Hematopoietic multipotent progenitor cell treated with erythropoietin and hydrocortisone succinate and interleukin-3 and kit ligand, for 6 days (in vitro differentiated cells): Measurements from ENCODE around the gene CGNL1.

Experiments used
- DNase-seq: peaks from one replicate; pipeline ENCODE4 v3.0.0-alpha.2; 2015

Gene CGNL1

DNA sequence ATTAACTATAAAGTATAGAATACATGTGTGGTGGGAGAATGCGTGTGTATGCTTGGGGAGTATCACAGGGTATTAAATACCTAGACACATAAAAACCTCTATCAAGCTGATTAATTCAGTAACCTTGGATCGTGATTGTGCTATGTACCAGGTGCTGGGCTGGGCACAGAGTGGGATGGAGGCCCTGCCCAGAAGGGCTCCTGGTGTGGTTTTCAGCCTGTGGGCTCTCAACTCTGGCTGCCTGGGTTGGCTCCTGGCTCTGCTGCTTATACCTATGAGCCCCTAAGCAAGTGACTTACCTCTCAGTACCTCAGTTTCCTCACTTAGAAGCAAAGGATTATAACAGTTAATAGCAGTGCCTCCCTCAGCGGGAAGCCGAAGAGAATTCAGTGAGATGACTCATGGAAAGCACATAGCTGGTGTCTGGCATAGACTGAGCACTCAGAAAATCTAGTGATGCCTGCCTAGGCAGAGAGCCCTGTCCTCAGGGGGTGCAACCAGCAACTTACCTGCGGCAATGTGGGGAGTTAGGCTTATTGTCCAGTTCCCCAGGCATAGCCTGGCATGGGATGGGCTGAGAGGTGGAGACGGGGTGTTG, 124.8 kb downstream of the CGNL1 start:
- no peak for DNase-seq

DNA sequence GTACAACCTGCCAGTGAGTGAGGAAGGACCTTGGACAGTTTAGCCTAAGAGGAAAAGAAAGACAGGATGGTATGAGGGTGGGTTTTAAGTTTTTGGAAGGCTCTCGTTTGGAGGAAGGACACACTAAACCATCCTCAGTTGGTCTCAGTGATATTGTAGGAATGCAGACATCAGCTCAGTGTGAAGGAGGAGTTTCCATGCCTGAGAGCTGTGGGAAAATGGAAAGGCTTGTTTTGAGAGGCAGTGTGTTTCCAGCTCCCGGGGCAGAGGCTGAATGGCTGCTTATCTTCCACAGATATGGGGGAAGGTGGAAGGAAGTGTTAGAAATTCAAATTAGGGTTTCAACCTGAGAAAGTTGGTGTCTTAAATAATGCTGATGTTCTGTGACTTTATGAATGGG, 125.8 kb downstream of the CGNL1 start:
- DNase-seq, result no peak

DNA sequence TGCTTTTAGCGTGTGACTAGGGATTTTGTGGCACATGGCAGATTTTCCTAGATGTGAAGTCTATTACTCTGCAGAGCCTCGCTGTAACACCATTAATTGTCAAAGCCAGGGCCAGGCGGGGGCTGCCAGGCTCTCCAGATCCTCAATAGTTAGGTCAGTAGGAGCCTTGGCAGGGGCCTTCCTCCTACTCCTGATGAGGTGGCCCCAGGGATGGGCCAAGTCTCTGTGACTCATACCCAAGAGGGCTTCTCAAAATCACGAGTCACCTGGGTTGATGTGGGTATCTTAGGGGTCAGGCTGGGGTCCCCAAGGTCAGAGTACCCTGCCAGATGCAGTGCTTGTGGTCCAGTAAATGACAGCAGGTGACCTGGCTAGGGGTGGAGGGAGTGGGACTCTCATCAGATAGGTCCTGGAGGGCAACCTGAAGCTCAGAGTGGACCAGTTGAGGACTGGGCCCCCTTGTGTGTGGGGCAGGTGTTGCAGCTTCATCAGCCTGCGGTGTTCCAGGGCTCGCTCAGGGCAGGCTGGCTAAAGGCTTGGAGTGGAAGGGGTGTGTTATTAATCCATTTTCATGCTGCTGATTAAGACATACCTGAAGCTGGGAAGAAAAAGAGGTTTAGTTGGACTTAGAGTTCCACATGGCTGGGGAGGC, 126.9 kb downstream of the CGNL1 start:
- peak; percentile 39 for DNase-seq

DNA sequence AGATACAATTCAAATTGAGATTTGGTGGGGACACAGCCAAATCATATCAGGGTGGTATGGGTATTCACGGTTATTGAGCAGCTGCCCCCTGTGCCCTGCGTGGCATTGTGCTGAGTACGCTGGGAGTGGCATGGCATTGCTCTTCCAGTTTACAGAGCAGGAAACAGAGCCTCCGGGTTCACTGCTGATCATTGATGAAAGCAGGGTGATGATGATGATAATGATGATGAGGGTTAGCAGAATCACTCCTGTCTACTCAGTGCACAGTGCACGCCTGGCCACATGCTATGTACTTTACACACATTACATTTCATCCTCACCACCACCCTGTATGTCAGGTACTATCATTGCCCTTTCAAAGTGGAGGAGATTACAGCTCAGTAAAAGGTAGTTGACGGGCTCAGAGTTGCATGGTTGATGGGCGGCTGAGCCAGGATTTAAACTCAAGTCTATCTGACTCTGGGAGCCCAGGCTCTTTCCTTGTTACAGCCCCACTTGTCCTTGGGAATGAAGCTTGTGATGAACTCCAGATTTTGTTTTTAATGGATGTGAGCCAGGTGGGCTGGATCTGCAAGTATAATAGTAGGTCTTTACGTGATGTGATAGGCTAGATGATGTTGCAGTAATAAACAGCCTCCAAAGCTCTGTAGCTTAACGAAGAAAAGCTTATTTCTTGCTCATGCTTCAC, 127.8 kb downstream of the CGNL1 start:
- DNase-seq, result no peak

DNA sequence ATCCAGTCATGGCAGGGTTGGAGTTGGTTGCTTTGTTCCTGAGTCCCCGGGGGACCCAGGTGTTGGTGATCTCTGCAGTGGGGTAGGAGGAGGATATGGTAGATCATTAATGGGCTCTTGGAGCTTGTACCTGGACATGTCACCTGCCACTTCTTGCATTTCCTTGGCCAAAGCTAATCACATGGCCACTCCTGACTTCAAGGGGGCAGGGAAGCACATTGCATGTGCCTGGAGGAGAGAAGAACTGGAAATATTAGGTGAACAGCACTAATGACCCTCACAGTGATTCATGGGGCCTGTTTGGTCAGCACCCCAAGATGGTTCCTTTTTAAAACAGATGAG, 128.3 kb downstream of the CGNL1 start:
- no peak for DNase-seq

DNA sequence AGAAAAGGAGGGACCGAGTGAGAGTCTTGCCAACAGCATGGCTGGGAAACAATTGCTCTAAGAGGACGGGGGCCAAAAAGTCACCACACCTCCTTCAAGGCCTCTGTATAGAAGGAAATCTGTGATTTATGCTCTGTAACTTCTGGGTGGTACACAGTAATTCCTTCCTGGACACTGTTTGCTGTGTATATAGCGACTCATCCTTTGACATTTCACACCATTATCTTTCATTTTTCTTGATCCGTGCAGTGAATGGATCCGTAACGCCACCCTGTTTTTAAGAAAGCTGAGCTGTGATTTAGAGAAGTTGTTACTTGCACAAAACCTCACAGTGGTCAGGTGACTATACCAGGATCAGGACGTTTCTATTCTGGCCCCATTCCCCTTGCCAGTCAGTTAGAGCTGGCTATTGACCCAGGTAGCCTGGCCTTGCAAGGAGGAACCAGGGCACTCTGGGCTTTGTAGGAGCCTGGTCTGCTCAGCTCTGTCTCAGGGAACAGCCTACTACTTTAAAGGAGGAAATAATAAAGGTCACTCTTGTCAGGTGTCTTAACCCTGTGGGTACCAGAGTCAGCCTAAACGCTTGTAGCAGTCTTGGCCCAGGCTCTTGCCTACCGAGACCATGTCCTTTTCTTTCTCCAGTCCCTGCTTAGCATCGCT, 128.9 kb downstream of the CGNL1 start:
- DNase-seq, result no peak

DNA sequence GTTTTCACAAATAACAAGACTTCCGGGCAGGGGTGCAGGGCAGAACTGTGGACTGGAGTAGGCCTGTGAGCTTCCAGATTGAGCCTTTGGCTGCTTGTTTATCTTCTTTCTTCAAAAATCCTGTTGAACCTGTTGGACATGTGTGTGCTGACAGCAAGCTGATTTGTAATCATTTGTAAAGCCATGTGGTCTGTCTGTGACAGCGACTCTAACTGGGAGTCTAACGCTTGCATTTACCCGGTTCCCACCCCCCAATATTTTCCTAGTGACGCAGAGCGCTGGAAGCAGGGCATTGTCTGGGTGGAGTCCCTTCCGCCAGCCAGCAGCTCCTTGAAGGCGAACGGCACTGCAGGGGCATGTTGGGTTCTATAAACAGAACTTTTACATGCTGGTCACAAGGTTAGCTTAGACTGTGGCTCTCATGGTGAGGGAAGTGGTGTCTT, 129.7 kb downstream of the CGNL1 start:
- DNase-seq, result no peak

DNA sequence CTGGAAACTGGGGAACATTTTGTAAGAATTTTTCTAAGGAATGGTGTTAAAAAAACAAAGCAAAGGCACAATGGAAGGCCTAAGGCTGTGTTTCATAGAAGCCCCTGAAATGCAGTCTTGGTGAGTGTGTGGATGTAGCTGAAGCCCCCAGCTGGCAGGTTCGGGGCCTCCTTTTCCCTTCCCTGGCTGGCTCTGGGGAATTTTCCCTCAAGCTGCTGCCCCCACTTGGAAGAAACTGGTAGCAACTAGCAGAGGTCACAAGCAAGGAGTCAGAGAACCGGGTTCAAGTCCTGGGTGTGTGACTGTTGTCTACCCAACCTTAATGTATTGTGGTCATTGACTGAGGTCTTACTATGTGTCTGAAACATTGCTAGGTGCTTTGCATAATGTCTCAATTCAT, 130.1 kb downstream of the CGNL1 start:
- DNase-seq, result no peak

DNA sequence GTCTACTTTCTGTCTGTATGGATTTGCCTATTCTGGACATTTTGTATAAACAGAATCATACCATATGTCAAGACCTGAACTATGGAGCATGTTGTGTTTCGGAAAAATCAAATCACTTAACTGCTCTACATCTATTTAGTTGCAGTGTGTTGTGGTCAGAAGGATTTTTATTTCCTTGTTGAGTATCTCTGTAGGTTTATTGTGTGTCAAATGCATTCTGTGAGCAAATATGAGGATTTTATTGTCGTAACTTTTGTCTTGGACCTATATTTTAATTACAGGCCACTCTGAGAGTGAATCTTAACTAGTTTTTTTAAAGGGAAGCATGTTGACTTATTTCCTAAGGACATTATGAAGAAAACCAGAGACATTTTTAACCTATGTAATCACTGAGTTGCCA, 130.8 kb downstream of the CGNL1 start:
- no peak for DNase-seq

DNA sequence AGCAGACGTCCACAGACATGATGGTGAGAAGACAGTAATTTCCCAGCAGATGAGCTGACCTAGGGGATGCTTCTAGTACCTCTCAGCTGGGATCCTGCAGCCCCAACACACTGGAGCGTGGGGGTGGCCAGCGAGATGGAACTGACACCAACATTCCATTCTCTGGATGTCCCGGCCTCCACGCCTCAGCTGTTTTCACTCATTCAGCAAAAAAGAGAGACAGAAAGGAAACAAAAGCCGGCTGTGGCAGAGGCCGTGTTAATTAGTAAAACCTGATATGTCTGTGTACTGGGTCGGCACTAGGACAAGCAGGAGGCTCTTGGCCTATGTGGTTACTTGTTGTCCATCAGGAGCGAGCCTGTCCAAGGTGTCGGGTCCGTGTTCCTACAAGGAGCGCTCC, 132.8 kb downstream of the CGNL1 start:
- no peak for DNase-seq

DNA sequence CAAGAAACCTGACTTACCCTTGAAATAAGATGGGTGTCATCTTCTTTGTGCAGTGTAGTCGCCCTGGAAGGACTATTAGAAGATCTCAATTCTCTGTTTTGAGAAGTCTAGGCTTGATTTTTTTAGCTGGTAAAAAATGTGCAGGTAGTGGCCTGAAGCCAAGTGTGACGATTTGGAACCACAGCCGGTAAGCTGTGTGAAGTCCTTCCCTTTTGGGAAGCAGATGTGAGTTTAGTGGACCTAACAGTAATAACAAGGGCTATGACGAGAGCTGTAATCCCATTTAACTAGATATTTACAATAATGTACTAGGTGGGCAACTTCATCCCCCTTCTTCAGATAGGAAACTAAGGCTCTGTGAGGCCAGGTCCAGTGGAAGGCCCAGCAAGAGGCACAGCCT, 133.7 kb downstream of the CGNL1 start:
- DNase-seq, result no peak

DNA sequence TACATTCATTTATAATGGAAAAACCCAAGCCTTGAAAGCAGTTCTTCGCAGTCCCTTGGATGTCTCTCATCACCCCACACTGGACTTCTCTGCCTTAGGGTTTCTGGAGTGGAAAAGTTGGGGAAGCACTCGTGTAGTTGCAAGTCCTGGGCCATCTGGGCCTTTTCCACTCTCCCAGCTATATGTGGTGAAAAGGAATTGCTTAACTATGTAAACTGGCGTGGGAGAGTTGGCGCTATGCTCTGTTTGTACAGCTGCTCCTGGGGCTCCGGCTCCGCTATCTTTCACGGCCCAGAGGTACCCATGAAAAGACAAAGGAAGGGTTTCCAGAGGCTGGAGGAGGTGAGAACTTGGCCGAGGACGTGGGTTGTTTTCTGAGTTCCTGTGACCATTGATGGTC, 134.3 kb downstream of the CGNL1 start:
- no peak for DNase-seq

DNA sequence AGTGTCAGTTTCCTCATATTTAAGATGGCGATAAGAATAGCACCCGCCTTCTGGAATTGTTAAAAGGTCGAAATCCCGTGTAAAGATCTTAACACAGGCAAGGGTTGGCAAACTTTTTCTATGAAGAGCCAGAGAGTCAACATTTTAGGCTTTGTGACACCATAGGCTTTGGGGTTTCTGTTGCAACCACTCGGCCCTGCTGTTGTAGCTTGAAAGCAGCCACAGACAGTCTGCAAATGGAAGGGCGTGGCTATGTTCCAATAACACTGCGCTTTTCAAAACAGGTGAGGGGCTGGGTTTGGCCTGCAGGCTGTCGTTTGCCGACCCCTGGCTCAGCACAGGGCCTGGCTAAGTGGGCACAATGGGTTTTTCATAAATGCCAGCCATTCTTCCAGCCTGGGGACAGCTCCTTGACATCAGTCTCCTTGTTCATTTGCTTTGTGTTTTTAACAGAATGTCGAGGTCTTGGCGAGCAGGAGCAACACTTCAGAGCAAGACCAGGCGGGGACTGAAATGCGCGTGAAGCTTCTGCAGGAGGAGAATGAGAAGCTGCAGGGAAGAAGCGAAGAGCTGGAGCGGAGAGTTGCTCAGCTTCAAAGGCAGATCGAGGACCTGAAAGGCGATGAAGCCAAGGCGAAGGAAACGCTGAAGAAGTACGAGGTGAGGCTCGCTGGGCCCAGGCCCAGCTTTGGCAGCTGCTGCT, 140.2 kb downstream of the CGNL1 start:
- DNase-seq, result no peak

DNA sequence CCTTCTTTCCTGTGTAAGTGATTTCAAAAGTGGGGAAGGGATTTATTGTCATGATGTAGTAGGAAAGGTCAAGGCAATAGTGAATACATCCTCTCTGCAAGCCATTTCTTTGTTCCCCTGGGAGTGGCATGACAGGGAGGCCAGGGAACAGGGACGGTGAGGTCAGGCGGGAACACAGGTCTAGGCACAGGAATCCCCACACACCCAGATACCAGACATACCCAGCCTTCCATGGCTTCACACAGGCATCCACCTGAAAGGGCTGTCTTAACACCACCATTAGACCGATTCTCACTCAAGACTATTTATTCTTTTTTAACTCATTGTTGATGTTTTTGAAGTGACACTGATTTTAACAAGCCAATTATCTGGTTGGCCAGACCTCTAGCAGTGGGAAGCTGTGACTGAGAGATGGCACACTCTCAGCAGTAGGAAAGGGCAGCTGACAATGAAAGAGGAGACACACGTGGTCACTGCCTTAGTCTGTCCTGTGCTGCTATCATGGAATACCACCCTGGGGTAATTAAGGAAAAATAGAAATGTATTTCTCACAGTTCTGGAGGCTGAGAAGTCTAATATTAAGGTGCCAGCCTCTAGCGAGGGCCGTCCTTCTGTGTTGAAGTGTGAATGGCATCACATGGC, 140.8 kb downstream of the CGNL1 start:
- DNase-seq, result no peak

DNA sequence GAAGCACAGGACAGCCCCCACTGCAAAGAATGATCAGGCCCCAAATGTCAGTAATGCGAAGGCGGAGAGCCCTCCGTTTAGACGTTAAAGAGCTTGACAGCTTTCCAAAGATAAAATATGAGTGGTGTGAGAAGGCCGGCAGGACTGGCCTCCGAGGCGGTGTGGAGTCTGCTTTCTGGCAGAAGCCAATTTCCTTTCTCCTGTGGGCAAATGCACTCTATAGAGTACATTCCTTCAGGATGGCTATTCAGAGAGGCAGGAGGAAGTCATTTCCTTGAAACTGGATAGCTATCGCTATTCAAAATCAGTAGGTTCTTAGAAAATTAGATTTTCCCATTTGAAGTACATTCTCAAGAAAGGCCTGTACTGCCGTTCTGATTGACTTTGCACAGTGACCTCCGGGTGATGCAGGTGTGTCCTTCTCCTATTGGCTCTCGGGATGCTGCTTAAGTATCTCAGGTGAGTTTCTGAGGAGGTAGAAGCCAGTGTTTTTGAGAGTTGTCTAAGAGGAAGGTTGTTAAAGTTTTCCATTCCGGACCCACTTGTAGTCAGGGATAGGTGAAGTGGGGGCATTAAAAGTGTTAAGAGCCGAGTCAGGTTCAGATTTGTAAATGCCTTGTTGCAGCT, 142.6 kb downstream of the CGNL1 start:
- DNase-seq, result no peak

DNA sequence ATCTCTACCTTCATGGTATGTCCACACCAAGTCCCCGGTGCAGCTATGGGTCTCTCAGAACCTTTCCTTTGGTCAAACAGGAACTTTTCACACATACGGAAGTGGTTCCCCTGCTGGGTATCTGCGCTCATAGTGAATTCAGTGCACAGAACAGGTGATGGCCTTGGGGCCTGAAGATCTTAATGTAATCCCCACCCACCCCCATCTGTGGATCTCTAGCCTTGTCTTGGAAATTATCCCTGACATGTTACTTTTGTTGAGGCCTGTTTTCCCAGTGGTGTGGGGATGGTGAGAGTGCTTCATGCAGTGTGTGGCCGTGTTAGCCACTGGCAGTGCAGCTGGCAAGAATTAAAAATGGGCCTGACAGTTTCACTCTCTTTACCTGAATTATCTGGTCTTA, 143.5 kb downstream of the CGNL1 start:
- DNase-seq, result no peak

DNA sequence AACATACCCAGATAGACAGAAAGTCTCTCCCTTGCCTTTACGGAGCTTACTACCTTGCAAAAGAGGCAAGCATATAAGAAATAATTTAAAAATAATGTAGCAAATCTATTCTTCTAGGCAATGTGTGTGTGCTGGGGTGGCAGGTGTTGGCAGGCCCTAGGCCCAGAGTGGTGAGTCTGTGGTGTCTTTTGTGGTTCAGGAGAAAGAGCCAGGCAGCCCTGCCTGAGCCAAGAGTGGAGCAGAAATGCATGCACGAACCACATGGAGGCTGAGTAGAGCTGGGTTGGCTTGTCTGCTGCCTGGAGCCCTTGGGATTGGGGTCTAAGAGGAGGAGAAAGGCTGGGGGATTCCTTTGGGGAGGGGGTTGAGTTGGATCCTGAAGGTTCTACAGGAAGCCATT, 145.2 kb downstream of the CGNL1 start:
- DNase-seq, result no peak

DNA sequence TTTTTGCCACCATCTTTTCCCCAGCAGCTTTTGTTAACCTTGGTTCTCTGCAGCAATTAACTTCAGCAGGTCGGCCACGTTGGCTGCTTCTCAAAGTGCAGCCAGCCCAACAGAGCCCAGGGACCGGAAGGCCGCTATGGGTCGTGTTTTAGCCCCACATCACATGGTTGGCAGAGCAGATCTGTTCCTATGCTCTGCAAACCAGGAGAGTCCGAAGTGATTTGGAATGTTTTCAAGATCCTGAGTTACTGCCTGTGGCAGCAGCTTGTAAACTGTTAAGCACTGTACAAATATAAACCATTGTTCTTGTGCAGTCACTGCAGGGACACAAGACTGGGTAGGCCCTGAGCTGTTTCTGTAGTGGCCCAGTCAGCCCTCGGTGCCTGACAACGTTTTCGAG, 145.8 kb downstream of the CGNL1 start:
- DNase-seq, result no peak

DNA sequence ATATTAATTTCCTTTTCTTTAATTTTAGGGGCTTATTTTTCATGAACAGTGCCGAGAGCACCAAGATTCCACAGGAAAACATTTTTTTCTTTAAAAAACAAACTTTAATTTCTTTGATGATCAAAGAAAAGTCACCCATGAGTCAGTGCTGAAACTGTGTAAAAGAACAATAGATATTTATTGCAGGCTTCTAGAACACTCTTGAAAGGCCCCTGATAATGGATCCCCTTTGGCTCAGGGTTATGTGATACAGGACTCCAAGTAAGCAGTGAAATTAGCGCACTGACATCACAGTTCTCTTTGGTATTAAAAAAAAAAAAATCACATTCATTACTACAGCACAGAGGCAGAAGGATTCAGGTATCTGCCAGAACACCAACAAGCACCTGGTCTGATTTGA, 149.3 kb downstream of the CGNL1 start:
- no peak for DNase-seq

DNA sequence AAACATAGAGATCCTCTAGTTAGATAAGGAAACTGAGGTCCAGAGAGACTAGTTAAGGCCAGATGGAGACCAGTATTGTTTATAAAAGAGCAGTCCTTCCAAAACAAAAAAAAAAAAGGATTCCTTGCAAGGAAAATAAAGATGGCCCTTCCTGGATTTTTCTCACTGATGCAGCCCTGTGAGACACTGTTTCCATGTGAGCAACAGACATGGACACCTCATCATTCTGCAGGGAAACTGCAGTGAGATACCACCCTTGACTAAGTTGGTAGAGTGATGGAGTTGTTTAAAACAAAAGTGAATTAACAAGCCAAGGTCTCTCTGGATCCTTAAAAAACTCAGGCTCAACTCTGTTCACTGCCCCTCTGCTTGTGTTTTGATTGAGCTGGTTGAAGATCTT, 149.8 kb downstream of the CGNL1 start:
- no peak for DNase-seq

DNA sequence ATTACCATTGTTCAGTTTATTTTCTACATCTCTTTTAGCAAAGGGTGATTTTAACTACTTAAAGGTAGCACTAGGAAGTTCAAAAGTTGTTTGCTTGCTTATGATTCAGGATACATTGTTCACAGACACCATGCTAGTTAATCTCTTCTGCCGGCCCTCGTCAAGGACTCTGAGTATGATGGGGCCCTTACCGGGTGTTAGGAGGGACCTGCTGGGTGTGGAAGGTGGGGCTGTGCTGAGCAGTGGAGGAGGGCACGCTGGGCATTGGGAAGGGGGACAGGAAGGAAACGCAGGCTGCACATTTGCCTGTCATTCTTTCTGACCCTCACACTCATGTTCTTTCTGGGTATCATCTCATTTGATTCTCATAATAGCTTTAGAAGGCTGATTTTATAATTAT, 150.3 kb downstream of the CGNL1 start:
- DNase-seq, result no peak

DNA sequence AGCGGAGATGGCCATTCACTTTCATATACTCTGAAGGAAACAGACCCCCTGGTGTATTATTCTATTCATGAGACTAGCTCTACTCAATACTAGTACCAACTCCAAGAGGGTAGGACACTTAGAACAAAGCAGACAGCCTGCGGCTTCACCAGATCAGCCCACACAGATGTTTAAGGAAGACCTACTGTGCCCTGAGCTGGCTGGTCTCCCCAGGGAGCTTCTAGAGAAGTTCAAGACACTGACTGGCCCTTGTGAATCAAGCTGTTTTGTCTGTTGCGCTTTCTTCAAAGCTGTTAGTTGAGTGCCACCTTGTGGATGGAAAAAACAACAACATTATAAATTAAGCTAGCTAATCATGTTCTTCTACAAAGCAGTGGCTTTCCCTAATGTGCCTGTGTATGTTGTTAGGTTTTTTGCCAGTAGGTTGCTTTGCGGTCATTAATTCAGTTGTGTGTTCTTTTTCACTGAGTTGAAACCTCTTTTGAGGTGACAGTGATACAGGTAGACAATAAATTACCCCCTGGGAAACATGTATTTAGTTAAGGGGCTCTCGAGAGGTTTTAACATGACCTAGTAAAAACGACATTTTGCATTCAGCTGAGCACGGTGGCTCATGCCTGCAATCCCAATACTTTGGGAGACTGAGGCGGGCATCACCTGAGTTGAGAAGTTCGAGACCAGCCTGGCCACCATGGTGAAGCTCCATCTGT, 151.2 kb downstream of the CGNL1 start:
- DNase-seq, result peak; percentile 86
